Endothelial cell of umbilical vein (primary cell): ENCODE results near the gene RANBP17. TPM values are rescaled to one million over a fixed set of nuclear protein-coding genes. Genes with fewer than 3 reads are reported as not detected.

Source experiments
- BruUV-seq: library from RNA; stranded (reverse); fragments of 400-500 nt; replicated peaks from 2 replicates; lab custom pipeline; 2021; lab: Mats Ljungman, UMichigan
- CTCF ChIA-PET: fragments of 300-600, 350-600 bp; sonication (Branson Sonifier 250); formaldehyde crosslinking; loops from one replicate; lab custom pipeline; 2021; ENCODE audit warnings: antibody characterized with exemption, inconsistent platforms; lab: Charles Lee
- POLR2A ChIA-PET: fragments of 300-600, 350-600 bp; sonication (Branson Sonifier 250); formaldehyde crosslinking; loops from one replicate; lab custom pipeline; 2021; ENCODE audit warnings: antibody characterized with exemption, inconsistent platforms; lab: Charles Lee
- DNase-seq: peaks from one replicate; pipeline ENCODE4 v3.0.0-alpha.2; 2011; ENCODE audit warnings: low read depth, low spot score
- FAIRE-seq: peaks from 2 replicates; lab custom pipeline; 2011; peaks lifted over from hg19 to GRCh38; lab: Jason Lieb, UNC
- H2AFZ ChIP-seq: 2 replicates; pipeline ENCODE4 v1.6.0; 2012; ENCODE audit warnings: low read depth, low read length, control low read depth, inconsistent platforms
- H3K27ac ChIP-seq: 2 replicates; pipeline ENCODE4 v1.5.1; 2011; ENCODE audit warnings: low read depth, mild to moderate bottlenecking, control low read depth, low read length, moderate library complexity; ENCODE audit not compliant: insufficient read depth
- H3K27me3 ChIP-seq, 2 experiments: 2 replicates each; pipeline versions ENCODE4 v1.6.0 to v1.6.1; 2011; ENCODE audit warnings: low read length in 2 of 2, mixed read lengths in 1 of 2; ENCODE audit not compliant: control insufficient read depth in 2 of 2, insufficient read depth in 2 of 2
- H3K36me3 ChIP-seq, 2 experiments: 2 replicates in 1 of 2; 3 replicates in 1 of 2; pipeline ENCODE4 v1.5.1; 2011; ENCODE audit warnings: low read length in 2 of 2, mild to moderate bottlenecking in 1 of 2, moderate library complexity in 1 of 2; ENCODE audit not compliant: control insufficient read depth in 2 of 2, insufficient read depth in 2 of 2; ENCODE audit errors: extremely low read depth in 1 of 2
- H3K4me1 ChIP-seq: 3 replicates; pipeline ENCODE4 v1.5.1; 2011; ENCODE audit warnings: mild to moderate bottlenecking, low read length; ENCODE audit not compliant: control insufficient read depth, insufficient read depth; ENCODE audit errors: extremely low read depth
- H3K4me2 ChIP-seq: 2 replicates; pipeline ENCODE4 v1.6.1; 2011; ENCODE audit warnings: low read length, control low read depth, mixed read lengths; ENCODE audit not compliant: insufficient read depth
- H3K4me3 ChIP-seq, 3 experiments: fragments of 200-600 bp in 1 of 3; sonication (generic), shearing (Covaris generic) in 1 of 3; replicated peaks in 1 of 3; 2 replicates each; pipeline ENCODE4 v1.5.1; 2011 to 2016; ENCODE audit warnings: control low read depth in 3 of 3, low read length in 3 of 3, mild to moderate bottlenecking in 2 of 3, inconsistent platforms in 1 of 3, low read depth in 1 of 3, moderate library complexity in 1 of 3; ENCODE audit not compliant: insufficient read depth in 1 of 3
- H3K79me2 ChIP-seq: 2 replicates; pipeline ENCODE4 v1.6.0; 2012; ENCODE audit warnings: low read length, inconsistent platforms; ENCODE audit not compliant: control insufficient read depth, insufficient read depth
- H3K9ac ChIP-seq: replicated peaks from 2 replicates; pipeline ENCODE3; 2011; ENCODE audit warnings: low read length, control low read depth; ENCODE audit not compliant: insufficient read depth; ENCODE audit errors: extremely low read depth
- H3K9me1 ChIP-seq: replicated peaks from 3 replicates; pipeline ENCODE4 v1.6.0; 2011; ENCODE audit warnings: mild to moderate bottlenecking, low read length; ENCODE audit not compliant: control insufficient read depth, insufficient read depth; ENCODE audit errors: extremely low read depth
- H3K9me3 ChIP-seq: replicated peaks from 2 replicates; pipeline ENCODE4 v1.5.1; 2012; ENCODE audit warnings: low read length, inconsistent platforms; ENCODE audit not compliant: control insufficient read depth, insufficient read depth
- H4K20me1 ChIP-seq: replicated peaks from 2 replicates; pipeline ENCODE3; 2011; ENCODE audit warnings: mild to moderate bottlenecking, low read length; ENCODE audit not compliant: control insufficient read depth, insufficient read depth; ENCODE audit errors: extremely low read depth
- EZH2 ChIP-seq: IDR thresholded peaks from 2 replicates; pipeline ENCODE4 v1.6.1; 2012; ENCODE audit warnings: borderline replicate concordance, low read depth, mild to moderate bottlenecking, moderate library complexity, low read length, inconsistent platforms; ENCODE audit not compliant: severe bottlenecking
- FOS ChIP-seq: IDR thresholded peaks from 2 replicates; pipeline ENCODE4 v1.6.1; 2011; ENCODE audit warnings: mild to moderate bottlenecking, low read length, moderate library complexity, borderline replicate concordance; ENCODE audit not compliant: insufficient read depth
- GATA2 ChIP-seq: IDR thresholded peaks from 2 replicates; pipeline ENCODE4 v1.7.0; 2011; ENCODE audit warnings: low read depth, mild to moderate bottlenecking, moderate library complexity, mixed read lengths, low read length; ENCODE audit not compliant: insufficient read length, insufficient read depth
- JUN ChIP-seq: IDR thresholded peaks from 2 replicates; pipeline ENCODE4 v1.6.1; 2011; ENCODE audit warnings: borderline replicate concordance, low read depth; ENCODE audit not compliant: insufficient read length, insufficient read depth
- MYC ChIP-seq: IDR thresholded peaks from one replicate; pipeline ENCODE4 v1.6.1; 2011; ENCODE audit warnings: mild to moderate bottlenecking, low read depth, low read length
- POLR2A ChIP-seq: IDR thresholded peaks from 2 replicates; pipeline ENCODE4 v1.6.1; 2012; ENCODE audit warnings: low read depth, mild to moderate bottlenecking, control low read depth, low read length
- POLR2AphosphoS5 ChIP-seq: IDR thresholded peaks from 2 replicates; pipeline ENCODE4 v1.6.1; 2012; ENCODE audit warnings: low read depth, mild to moderate bottlenecking, control low read depth, low read length, moderate library complexity; ENCODE audit not compliant: insufficient read depth
- dilution Hi-C: fragments of 300-500 bp; cut with MboI; formaldehyde crosslinking; loops from one replicate; pipeline ENCODE4 v1.15.0; 2019; ENCODE audit warnings: low sequenced_read_pairs; ENCODE audit not compliant: extremely low pct_ligation_motif_present
- intact Hi-C: fragments of 100-400 bp; cut with micrococcal nuclease; formaldehyde crosslinking; loops from one replicate; pipeline ENCODE4 v1.10.0; 2022
- polyA plus RNA-seq, 4 experiments: library from polyadenylated mRNA; depleted of rRNA in 3 of 4; stranded (reverse) in 3 of 4; unstranded in 1 of 4; fragments of >200 nt; gene quantifications; 2 replicates each; pipeline versions ENCODE4 v1.2.1 to v1.2.3, GENCODE V29; 2011 to 2012; ENCODE audit warnings: missing spikeins in 1 of 4
- total RNA-seq: library from RNA; stranded (reverse); gene quantifications from 2 replicates; pipeline ENCODE4 v1.2.3, GENCODE V29; 2021
- TF ChIP-seq, protein P1 (sequence below), 2 donors: IDR thresholded peaks; 1 replicate in 1 of 2; 2 replicates in 1 of 2; pipeline ENCODE4 v1.5.1; 2011; ENCODE audit warnings: low read length in 2 of 2, mild to moderate bottlenecking in 2 of 2, moderate library complexity in 2 of 2, control low read depth in 1 of 2, inconsistent platforms in 1 of 2, low read depth in 1 of 2; ENCODE audit not compliant: insufficient read depth in 1 of 2; ENCODE audit errors: extremely low read depth in 1 of 2
- TF ChIP-seq, protein P2 (sequence below): IDR thresholded peaks from 2 replicates; pipeline ENCODE4 v1.6.1; 2011; ENCODE audit not compliant: insufficient read depth, insufficient read length

The RANBP17 gene
- total and polyA plus RNA-seq, 2 donors (not counting 3 experiments of a cell fraction or from before 2014, with no cell fraction given): 5.6 to 13.6 TPM

- no peak for DNase-seq
- H3K79me2 ChIP-seq: no peaks in the 10 kb centered on the region
- intact Hi-C loops: no loop called here
Measured at GRCh38 chr5:171263181-171263580, 401.4 kb downstream of the RANBP17 start.

More at GRCh38 chr5:171263181-171263580, 401.4 kb downstream of the RANBP17 start:
- Histone ChIP-seq H3K9me3 (no peaks in the 10 kb centered on the region), H3K36me3 (no peaks in the 10 kb centered on the region), H3K4me2 (no peak overlapping the region), H3K9me1 (no peaks in the 10 kb centered on the region), H3K27me3 (no peaks in the 10 kb centered on the region), H3K4me1 (no peaks in the 10 kb centered on the region), H3K9ac (no peak overlapping the region), H2AFZ (no peak overlapping the region), H3K27ac (no peak overlapping the region), H3K4me3 (no peak overlapping the region), H4K20me1 (no peaks in the 10 kb centered on the region)
- TF ChIP-seq, protein P1, sequence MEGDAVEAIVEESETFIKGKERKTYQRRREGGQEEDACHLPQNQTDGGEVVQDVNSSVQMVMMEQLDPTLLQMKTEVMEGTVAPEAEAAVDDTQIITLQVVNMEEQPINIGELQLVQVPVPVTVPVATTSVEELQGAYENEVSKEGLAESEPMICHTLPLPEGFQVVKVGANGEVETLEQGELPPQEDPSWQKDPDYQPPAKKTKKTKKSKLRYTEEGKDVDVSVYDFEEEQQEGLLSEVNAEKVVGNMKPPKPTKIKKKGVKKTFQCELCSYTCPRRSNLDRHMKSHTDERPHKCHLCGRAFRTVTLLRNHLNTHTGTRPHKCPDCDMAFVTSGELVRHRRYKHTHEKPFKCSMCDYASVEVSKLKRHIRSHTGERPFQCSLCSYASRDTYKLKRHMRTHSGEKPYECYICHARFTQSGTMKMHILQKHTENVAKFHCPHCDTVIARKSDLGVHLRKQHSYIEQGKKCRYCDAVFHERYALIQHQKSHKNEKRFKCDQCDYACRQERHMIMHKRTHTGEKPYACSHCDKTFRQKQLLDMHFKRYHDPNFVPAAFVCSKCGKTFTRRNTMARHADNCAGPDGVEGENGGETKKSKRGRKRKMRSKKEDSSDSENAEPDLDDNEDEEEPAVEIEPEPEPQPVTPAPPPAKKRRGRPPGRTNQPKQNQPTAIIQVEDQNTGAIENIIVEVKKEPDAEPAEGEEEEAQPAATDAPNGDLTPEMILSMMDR (IDR thresholded peaks at IDR 0.05; ENCODE audit: extremely low read depth in 1 of 2, insufficient read depth in 1 of 2, low read depth in 1 of 2, low read length in 2 of 2): no peak
- TF ChIP-seq MYC (no peak), EZH2 (no peak), POLR2A (no peak), JUN (no peak), POLR2AphosphoS5 (no peak), GATA2 (no peak), FOS (no peak)
- TF ChIP-seq, protein P2, sequence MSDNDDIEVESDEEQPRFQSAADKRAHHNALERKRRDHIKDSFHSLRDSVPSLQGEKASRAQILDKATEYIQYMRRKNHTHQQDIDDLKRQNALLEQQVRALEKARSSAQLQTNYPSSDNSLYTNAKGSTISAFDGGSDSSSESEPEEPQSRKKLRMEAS: no peak
- ChIA-PET POLR2A (no interaction called here), CTCF (interaction anchor here (0.7 to 2.3 kb wide), 3 partner anchors 10 to 55 kb away, joined by 3 to 8 read pairs (median 6); no protein-coding TSS in a partner anchor)
- FAIRE-seq: no peak
- dilution Hi-C loops: no loop called here
- no TSS peak for BruUV-seq
